ENCODE measurements around the gene CMIP. TPM values are rescaled to one million over a fixed set of nuclear protein-coding genes. Genes with fewer than 3 reads are reported as not detected.

The CMIP gene
- total RNA-seq, 6 experiments from 2014 or later = 12.2 to 23.0 (median 16.5) TPM

DNA sequence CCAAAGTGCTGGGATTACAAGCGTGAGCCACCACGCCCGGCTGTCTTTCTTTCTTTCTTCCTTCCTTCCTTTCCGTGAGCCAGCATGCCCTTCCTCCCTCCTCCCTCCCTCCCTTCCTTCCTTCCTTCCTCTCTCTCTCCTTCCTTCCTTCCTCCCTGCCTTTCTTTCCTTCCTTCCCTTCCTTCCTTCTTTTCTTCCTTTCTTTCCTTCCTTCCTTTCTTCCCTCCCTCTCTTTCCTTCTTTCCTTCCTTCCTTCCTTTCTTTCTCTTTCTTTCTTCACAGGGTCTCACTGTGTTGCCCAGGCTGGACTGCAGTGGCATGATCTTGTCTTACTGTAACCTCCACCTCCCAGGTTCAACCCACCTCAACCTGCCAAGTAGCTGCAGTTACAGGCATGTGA is 283.8 kb downstream of the CMIP start:
- Histone ChIP-seq H3K36me3 (no peaks in the 10 kb centered on the region), H3K4me3 (no peak overlapping the region), H3K9me3 (no peaks in the 10 kb centered on the region), H3K4me1 (peaks cover 0 to 6% (median 0%) of the 10 kb centered on the region in 4 donors), H3K27me3 (no peaks in the 10 kb centered on the region), H3K27ac (no peak overlapping the region)
- 71% methylated on average over 4 of the region's 4 CpGs for WGBS (ENCODE audit: insufficient coverage, low coverage, low lambda C conversion rate, missing lambda C conversion rate)
- intact Hi-C loops (cut with DNase I) = no loop called here
- no peak for TF ChIP-seq POLR2A (IDR thresholded peaks at IDR 0.05)
- TF ChIP-seq, protein P1, sequence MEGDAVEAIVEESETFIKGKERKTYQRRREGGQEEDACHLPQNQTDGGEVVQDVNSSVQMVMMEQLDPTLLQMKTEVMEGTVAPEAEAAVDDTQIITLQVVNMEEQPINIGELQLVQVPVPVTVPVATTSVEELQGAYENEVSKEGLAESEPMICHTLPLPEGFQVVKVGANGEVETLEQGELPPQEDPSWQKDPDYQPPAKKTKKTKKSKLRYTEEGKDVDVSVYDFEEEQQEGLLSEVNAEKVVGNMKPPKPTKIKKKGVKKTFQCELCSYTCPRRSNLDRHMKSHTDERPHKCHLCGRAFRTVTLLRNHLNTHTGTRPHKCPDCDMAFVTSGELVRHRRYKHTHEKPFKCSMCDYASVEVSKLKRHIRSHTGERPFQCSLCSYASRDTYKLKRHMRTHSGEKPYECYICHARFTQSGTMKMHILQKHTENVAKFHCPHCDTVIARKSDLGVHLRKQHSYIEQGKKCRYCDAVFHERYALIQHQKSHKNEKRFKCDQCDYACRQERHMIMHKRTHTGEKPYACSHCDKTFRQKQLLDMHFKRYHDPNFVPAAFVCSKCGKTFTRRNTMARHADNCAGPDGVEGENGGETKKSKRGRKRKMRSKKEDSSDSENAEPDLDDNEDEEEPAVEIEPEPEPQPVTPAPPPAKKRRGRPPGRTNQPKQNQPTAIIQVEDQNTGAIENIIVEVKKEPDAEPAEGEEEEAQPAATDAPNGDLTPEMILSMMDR (IDR thresholded peaks at IDR 0.05) = no peak
- DNase-seq = no peak
- ATAC-seq = no peak

DNA sequence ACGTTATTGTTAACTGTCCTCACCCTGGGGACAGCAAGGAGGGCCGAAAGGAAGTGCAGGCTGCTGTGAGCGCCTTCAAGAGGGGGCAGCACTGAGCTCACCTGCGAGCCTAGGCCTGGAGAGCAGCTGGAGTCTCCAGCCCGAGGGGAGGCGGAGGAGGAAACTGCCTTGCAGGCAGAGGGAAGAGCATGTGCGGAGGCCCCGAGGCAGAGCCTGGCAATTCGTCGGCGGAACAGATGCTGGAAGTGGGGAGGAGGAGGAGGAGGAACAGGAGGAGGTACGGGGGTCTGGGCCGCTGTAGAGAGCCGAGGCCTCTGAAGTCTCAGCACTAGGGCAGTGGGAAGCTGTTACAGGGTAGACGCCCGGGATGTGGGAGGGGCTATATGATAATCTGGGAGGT is 284.8 kb downstream of the CMIP start:
- H3K36me3 ChIP-seq = no peaks in the 10 kb centered on the region
- H3K27ac ChIP-seq = no peak overlapping the region
- H3K4me1 ChIP-seq = peaks cover 0 to 6% (median 0%) of the 10 kb centered on the region in 4 donors
- no peak for TF ChIP-seq POLR2A (IDR thresholded peaks at IDR 0.05)
- TF ChIP-seq, protein P1 (IDR thresholded peaks at IDR 0.05) = no peak
- intact Hi-C loops (cut with DNase I) = no loop called here
- no peak for DNase-seq
- no peaks in the 10 kb centered on the region for H3K27me3 ChIP-seq
- no peak for ATAC-seq
- no peaks in the 10 kb centered on the region for H3K9me3 ChIP-seq
- H3K4me3 ChIP-seq = no peak overlapping the region
- 79% methylated on average over 10 of the region's 16 CpGs for WGBS (ENCODE audit: insufficient coverage, low coverage, low lambda C conversion rate, missing lambda C conversion rate)

DNA sequence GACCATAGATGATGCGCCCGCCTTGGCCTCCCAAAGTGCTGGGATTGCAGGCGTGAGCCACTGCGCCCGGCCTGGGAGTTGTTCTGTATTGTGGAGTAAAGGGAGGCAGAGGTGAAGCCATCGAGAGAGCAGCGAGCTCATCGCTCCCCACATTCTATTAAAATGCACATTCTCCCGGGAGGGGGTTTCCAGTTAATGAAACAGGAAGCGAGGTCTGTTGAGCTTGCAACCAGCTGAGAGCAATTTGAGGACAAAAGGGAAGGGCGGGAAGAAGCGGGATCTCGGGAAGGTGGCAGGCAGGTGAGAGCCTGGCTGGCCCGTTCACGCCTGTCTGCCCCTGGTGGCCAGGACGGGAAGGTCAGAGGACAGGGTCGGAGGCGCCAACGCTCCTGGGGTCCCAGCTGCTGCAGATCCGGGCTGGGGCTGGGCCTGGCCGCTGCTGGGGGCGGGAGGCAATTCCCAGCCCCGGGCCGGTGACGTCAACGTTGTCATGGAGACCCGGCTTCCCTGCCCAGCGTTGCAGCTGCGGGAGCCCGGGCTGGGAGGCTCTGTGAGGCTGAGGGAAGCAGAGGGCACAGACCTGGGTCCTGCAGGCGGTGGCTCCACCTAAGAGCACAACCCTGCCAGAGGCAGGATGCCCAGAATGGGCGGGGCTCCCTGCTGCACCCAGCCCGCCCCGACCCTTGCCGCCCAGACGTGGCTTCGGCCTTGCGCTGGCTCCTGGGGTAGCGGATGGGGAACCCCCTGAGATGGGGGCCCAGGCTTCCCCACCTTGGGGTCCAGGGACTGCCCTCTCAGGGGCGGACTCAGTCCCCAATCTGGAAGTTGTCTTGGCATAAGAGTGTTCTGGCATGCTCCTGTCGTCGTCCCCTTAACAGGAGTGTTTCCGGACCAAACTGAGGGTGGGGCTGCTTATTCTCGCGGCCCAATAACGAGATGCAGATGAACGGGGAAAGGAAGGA is 285.8 kb downstream of the CMIP start:
- Histone ChIP-seq H3K27ac (peak overlapping the region in 1 of 3 donors; percentile 3), H3K9me3 (no peaks in the 10 kb centered on the region)
- TF ChIP-seq, protein P1 (IDR thresholded peaks at IDR 0.05) = peak; percentile 54 to 67 (median 62)
- TF ChIP-seq POLR2A (IDR thresholded peaks at IDR 0.05) = no peak

GRCh38 chr16:81731649-81732048 is 287.0 kb downstream of the CMIP start:
- WGBS (ENCODE audit: insufficient coverage, low coverage, low lambda C conversion rate, missing lambda C conversion rate) = 87% methylated on average over 5 of the region's 8 CpGs
- H3K4me1 ChIP-seq = peaks cover 0 to 6% (median 0%) of the 10 kb centered on the region in 4 donors
- DNase-seq (no peak), ATAC-seq (no peak)
- no peak overlapping the region for H3K4me3 ChIP-seq
- H3K27me3 ChIP-seq = no peaks in the 10 kb centered on the region
- H3K9me3 ChIP-seq = no peaks in the 10 kb centered on the region
- TF ChIP-seq POLR2A (IDR thresholded peaks at IDR 0.05) = no peak
- TF ChIP-seq, protein P1 (IDR thresholded peaks at IDR 0.05) = no peak
- intact Hi-C loops (cut with DNase I) = no loop called here
- H3K27ac ChIP-seq = no peak overlapping the region
- H3K36me3 ChIP-seq = no peaks in the 10 kb centered on the region

More for the DNA sequence above, 285.8 kb downstream of the CMIP start:
- no peaks in the 10 kb centered on the region for H3K36me3 ChIP-seq
- peak; percentile 89 to 92 (median 90) for DNase-seq
- no peaks in the 10 kb centered on the region for H3K27me3 ChIP-seq
- intact Hi-C loops (cut with DNase I) = no loop called here
- peak overlapping the region; percentile 1 to 20 (median 17) for H3K4me3 ChIP-seq
- ATAC-seq = peak; percentile 91 to 96 (median 92)
- 28% methylated on average over 21 of the region's 47 CpGs for WGBS (ENCODE audit: insufficient coverage, low coverage, low lambda C conversion rate, missing lambda C conversion rate)
- H3K4me1 ChIP-seq = peaks cover 0 to 6% (median 0%) of the 10 kb centered on the region in 4 donors

All from right lobe of liver (tissue), 6 donors.